Activated naive CD8-positive, alpha-beta T cell treated with anti-CD3 and anti-CD28 coated beads for 36 hours (primary cell): ENCODE measurements around the gene TUBB4B. TPM values are rescaled to one million over a fixed set of nuclear protein-coding genes. Genes with fewer than 3 reads are reported as not detected.

Source experiments
- total RNA-seq, 2 experiments: library from RNA; stranded (reverse); gene quantifications; one replicate each; pipeline ENCODE4 v1.2.3, GENCODE V29; 2021

The TUBB4B gene
- total RNA-seq, 2 experiments from 2014 or later: 271 to 274 TPM

Other genes with a start within 250 kb of the TUBB4B start
- gene PAXX, start 248.9 kb upstream of the TUBB4B start, total RNA-seq: 10 to 100 TPM; 57.2 to 60.1 TPM
- gene CLIC3, start 244.7 kb upstream of the TUBB4B start, total RNA-seq: not detected
- gene ABCA2, start 213.1 kb upstream of the TUBB4B start, total RNA-seq: 1 to 10 TPM; 4.2 to 4.9 TPM
- not detected for gene FUT7, start 209.2 kb upstream of the TUBB4B start, total RNA-seq
- 10 to 100 TPM; 13.2 to 13.5 TPM for gene NPDC1, start 195.1 kb upstream of the TUBB4B start, total RNA-seq
- gene ENTPD2, start 187.2 kb upstream of the TUBB4B start, total RNA-seq: not detected
- 10 to 100 TPM; 15.2 to 15.4 TPM for gene SAPCD2, start 170.7 kb upstream of the TUBB4B start, total RNA-seq
- gene UAP1L1, start 163.8 kb upstream of the TUBB4B start, total RNA-seq: 10 to 100 TPM; 22.9 to 23.5 TPM
- 10 to 100 TPM; 24.7 to 25.1 TPM for gene MAN1B1, start 154.3 kb upstream of the TUBB4B start, total RNA-seq
- 100 to 1,000 TPM; 267 to 289 TPM for gene DPP7, start 126.6 kb upstream of the TUBB4B start, total RNA-seq
- gene GRIN1, start 102.1 kb upstream of the TUBB4B start, total RNA-seq: not detected
- gene LRRC26, start 71.2 kb upstream of the TUBB4B start, total RNA-seq: not detected
- gene TMEM210, start 69.2 kb upstream of the TUBB4B start, total RNA-seq: not detected
- gene ANAPC2, start 52.7 kb upstream of the TUBB4B start, total RNA-seq: 10 to 100 TPM; 42.6 to 48.3 TPM
- 10 to 100 TPM; 78.1 to 80.1 TPM for gene SSNA1, start 52.6 kb upstream of the TUBB4B start, total RNA-seq
- 1 to 10 TPM; 7.3 to 7.6 TPM for gene TPRN, start 40.5 kb upstream of the TUBB4B start, total RNA-seq
- gene TMEM203, start 35.6 kb upstream of the TUBB4B start, total RNA-seq: 10 to 100 TPM; 37.9 TPM
- gene NDOR1, start 35.6 kb upstream of the TUBB4B start, total RNA-seq: 10 to 100 TPM; 37.6 to 38.8 TPM
- 1 to 10 TPM; 6.0 to 7.1 TPM for gene RNF208, start 19.0 kb upstream of the TUBB4B start, total RNA-seq
- gene CYSRT1, start 16.1 kb upstream of the TUBB4B start, total RNA-seq: under 1 TPM; 0.32 to 0.49 TPM
- not detected for gene RNF224, start 13.8 kb upstream of the TUBB4B start, total RNA-seq
- gene SLC34A3, start 10.4 kb upstream of the TUBB4B start, total RNA-seq: not detected
- gene STPG3, start 10.0 kb downstream of the TUBB4B start, total RNA-seq: not detected
- 10 to 100 TPM; 54.4 to 56.4 TPM for gene NELFB, start 14.0 kb downstream of the TUBB4B start, total RNA-seq
- 1 to 10 TPM; 3.6 to 3.9 TPM for gene TOR4A, start 36.4 kb downstream of the TUBB4B start, total RNA-seq
- gene NRARP, start 61.0 kb downstream of the TUBB4B start, total RNA-seq: 1 to 10 TPM; 5.0 to 5.3 TPM
- gene EXD3, start 181.9 kb downstream of the TUBB4B start, total RNA-seq: 1 to 10 TPM; 3.6 to 4.2 TPM
- gene NOXA1, start 182.1 kb downstream of the TUBB4B start, total RNA-seq: under 1 TPM; 0.66 to 0.76 TPM
- gene ENTPD8, start 200.1 kb downstream of the TUBB4B start, total RNA-seq: not detected
- gene NSMF, start 218.0 kb downstream of the TUBB4B start, total RNA-seq: 10 to 100 TPM; 74.1 to 74.6 TPM